NCI-H1436 (cell line): Measurements from ENCODE around the gene CIZ1.
"Not testable (repeated sequence)": the region's sequence is repeated elsewhere in the genome, so short reads cannot be mapped to it uniquely, and the experiment has no call there.

ENCODE experiments used
- DNase-seq: peaks from one replicate; lab custom pipeline; 2025; lab: John Stamatoyannopoulos, UW

The CIZ1 gene

GRCh38 chr9:128145951-128146351 is 45.4 kb downstream of the CIZ1 start:
- no peak for DNase-seq

GRCh38 chr9:128145536-128145935 is 45.8 kb downstream of the CIZ1 start:
- no peak for DNase-seq

- no peak for DNase-seq
Observed at GRCh38 chr9:128144239-128145181, 46.9 kb downstream of the CIZ1 start.

GRCh38 chr9:128143525-128144238 is 47.7 kb downstream of the CIZ1 start:
- DNase-seq, result no peak

GRCh38 chr9:128142596-128142995 is 48.8 kb downstream of the CIZ1 start:
- DNase-seq, result no peak

- DNase-seq, result no peak
Observed at GRCh38 chr9:128142061-128142460, 49.3 kb downstream of the CIZ1 start.

GRCh38 chr9:128141604-128142003 is 49.8 kb downstream of the CIZ1 start:
- no peak for DNase-seq

GRCh38 chr9:128139621-128140020 is 51.8 kb downstream of the CIZ1 start:
- no peak for DNase-seq

- no peak for DNase-seq
Observed at GRCh38 chr9:128138001-128138400, 53.4 kb downstream of the CIZ1 start.

GRCh38 chr9:128136816-128137793 is 54.3 kb downstream of the CIZ1 start:
- DNase-seq, result no peak

- not testable (repeated sequence) for DNase-seq
Observed at GRCh38 chr9:128135561-128135960, 55.8 kb downstream of the CIZ1 start.

- DNase-seq, result not testable (repeated sequence)
Observed at GRCh38 chr9:128132139-128132538, 59.2 kb downstream of the CIZ1 start.

GRCh38 chr9:128131346-128131745 is 60.0 kb downstream of the CIZ1 start:
- not testable (repeated sequence) for DNase-seq

GRCh38 chr9:128130651-128131050 is 60.7 kb downstream of the CIZ1 start:
- not testable (repeated sequence) for DNase-seq

- not testable (repeated sequence) for DNase-seq
Observed at GRCh38 chr9:128129976-128130590, 61.3 kb downstream of the CIZ1 start.

GRCh38 chr9:128128836-128129590 is 62.4 kb downstream of the CIZ1 start:
- DNase-seq, result no peak

- DNase-seq, result peak; percentile 86
Observed at GRCh38 chr9:128127990-128128835, 63.2 kb downstream of the CIZ1 start.

GRCh38 chr9:128127568-128127989 is 63.8 kb downstream of the CIZ1 start, which contains the start of gene PTGES2:
TSS of gene PTGES2 (minus strand) at chr9:128127729. CDS start at chr9:128127717, 12 bp downstream.
- peak; percentile 64 for DNase-seq

GRCh38 chr9:128125580-128126354 is 65.6 kb downstream of the CIZ1 start:
- no peak for DNase-seq
